HTR-8/SVneo (cell line): Measurements from ENCODE around the gene MARK4.

ENCODE experiments used
- DNase-seq: peaks from one replicate; pipeline ENCODE4 v3.0.0; 2011; ENCODE audit warnings: low spot score, mixed read lengths; ENCODE audit not compliant: insufficient read length
- FAIRE-seq: peaks from 2 replicates; lab custom pipeline; 2011; peaks lifted over from hg19 to GRCh38; lab: Jason Lieb, UNC

MARK4 gene

DNA sequence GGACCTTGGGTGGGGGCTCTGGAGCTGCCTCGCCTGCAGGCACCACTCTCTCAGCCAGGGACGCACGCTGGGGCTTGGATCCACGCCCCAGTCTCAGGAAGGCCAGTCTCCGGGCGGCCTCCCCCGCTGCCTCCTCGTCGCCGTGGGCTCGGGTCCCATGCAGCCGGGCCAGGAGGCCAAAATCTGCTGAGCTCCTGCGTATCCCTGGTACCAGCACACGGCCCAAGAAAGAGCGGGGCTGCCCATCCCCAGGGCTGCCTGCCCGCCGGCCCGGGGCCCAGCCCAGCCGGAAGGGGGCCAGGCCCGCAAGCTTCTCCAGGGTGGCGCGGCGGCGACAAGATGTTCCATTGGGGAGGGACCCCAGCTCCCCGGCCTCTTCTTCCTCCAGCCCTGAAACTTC lies 12.5 kb upstream of the MARK4 start:
- FAIRE-seq: no peak
- no peak for DNase-seq

DNA sequence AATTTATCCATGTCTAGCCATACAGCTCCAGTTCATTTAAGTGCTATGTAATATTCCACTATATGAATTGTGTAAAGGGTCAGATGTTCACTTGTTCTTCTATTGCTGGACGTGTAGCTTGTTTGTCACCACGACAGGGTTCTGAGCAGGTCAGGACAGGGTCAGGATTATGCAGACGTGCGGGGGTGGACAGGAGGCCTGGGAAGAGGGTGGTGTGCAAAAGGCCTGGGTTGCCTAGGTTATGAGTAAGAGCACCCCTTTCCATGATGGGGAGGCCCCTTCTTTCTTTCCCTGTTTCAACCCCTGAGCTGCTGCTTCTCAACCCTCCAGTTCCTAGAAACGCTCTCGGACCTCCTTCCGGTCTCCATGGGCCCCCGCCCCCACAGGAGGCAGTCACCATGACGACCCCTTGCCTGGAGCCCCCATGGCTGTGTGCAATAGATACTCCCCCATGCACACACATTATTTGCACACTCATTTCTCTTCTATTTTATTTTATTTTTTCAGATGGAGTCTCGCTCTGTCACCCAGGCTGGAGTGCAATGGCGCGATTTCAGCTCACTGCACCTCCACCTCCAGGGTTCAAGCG lies 7.8 kb upstream of the MARK4 start:
- no peak for DNase-seq
- no peak for FAIRE-seq

DNA sequence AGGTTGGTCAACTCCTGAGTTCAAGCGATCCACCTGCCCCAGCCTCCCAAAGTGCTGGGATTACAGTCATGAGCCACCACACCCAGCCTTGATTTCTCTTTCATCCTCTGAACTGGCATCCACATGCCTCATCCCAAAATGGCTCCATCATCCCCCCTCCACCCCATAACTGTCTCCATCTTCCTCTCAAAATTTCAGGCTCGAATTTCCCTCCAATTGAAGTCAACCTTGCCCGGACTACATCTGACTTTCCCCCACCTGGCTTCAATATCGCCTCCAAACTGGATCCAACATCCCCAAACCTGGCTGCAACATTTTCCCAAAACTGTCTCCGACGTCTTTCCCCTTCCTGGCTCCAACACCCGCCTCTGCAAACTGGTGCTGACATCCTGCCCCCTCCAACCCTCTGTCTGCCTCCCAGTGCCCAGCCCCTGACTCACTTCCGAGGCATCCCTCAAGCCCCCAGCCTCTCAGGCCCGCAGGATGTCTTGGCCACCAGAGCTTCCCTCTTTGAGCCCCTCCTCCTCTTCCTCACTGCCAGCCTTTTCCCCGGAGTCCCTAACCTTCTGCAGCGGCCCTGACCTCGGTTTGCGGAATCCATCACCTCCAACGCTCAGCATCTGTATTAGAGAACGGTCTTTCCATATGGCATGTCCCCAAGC lies 6.8 kb upstream of the MARK4 start:
- DNase-seq: no peak
- FAIRE-seq: no peak

DNA sequence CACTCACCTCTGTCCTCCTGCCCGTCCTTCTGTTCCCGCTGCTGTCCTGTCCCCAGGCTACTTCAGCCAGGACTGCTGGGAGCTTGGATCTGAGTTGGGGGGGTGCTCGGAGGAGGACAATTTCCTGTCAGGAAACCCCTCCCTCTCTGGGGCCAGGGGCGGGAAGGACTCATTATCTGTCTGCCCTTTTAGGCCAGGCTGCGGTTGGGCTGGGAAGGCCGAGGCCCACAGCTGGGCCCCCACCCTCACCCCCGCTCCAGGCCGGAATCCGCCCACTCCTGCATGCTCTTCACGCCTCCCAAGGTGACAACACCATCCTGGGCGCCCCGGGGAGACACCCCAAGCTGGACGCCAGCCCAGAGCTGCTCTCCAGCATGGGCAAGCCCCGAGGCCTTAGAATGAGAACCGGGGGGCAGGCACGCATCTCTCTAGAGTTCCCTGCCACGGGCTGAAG lies 5.7 kb upstream of the MARK4 start, which contains the start of gene EXOC3L2:
Gene EXOC3L2, minus strand, starts transcription at position 74 of the 454 bp plus-strand sequence. CDS start 6,362 bp downstream, outside the sequence.
- no peak for DNase-seq
- FAIRE-seq: no peak

DNA sequence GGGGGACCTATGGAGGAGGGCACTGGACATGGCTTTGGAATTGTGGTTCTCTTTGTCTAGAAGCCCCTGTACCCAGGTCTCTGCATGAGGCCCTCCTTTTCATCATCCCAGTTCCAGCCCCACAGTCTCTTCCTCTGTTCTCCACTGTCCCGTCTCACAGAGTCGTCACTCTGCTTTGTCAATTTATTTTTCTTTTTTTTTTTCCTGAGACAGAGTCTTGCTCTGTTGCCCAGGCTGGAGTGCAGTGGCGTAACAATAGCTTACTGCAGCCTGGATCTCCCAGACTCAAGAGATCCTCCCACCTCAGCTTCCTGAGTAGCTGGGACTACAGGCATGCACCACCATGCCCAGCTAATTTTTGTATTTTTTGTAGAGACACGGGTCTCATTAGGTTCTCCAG lies 5.2 kb upstream of the MARK4 start:
- FAIRE-seq (no peak), DNase-seq (no peak)

DNA sequence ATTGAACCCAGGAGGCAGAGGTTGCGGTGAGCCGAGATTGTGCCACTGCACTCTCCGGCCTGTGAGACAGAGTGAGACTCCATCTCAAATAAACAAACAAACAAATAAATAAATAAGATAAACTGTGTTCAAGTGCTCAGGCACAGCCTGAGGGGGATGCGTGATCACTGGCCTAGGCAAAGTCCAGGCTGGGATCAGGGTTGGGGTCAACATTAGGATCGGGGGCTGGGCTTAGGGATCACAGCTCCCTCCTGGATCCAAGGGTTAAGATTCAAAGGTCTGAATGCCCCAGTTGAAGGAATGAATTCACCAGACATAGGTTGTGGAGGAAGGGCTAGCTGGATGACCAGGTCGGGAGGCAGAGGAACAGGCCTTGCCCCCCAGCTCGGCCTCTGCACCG lies 3.9 kb upstream of the MARK4 start:
- FAIRE-seq: no peak
- DNase-seq: no peak

DNA sequence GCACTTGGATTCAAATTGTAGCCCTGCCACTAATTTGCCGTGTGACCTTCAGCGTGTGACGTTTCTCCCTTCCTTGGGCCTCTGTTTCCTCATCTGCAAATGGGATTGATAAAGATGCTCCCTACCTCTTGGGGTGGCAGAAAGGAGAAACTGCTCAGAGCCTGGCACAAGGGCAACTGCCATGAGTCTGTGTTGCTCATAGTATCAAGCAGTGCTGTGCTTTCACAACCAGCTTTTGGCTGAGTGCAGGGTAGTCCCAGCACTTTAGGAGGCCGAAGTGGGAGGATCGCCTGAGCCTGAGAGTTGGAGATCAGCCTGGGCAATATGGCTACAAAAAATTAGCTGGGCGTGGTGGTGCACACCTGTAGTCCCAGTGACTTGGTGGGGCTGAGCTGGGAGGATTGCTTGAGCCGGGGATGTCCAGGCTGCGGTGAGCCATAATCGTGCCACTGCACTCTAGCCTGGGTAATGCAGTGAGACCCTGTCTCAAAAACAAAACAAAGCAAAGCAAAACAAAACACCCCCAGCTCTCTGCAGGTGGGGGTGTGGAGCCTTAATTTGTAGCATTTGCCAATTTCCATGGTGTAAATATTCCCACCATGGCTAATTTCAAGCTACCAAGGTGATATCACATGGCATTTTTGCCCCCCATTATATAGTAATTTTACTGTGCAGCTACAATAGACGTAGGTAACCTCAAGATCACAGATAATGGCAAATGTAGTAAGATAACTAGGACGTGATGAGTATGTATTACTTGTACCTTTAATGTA lies 1.6 kb upstream of the MARK4 start:
- FAIRE-seq (peak; percentile 62), DNase-seq (no peak)

DNA sequence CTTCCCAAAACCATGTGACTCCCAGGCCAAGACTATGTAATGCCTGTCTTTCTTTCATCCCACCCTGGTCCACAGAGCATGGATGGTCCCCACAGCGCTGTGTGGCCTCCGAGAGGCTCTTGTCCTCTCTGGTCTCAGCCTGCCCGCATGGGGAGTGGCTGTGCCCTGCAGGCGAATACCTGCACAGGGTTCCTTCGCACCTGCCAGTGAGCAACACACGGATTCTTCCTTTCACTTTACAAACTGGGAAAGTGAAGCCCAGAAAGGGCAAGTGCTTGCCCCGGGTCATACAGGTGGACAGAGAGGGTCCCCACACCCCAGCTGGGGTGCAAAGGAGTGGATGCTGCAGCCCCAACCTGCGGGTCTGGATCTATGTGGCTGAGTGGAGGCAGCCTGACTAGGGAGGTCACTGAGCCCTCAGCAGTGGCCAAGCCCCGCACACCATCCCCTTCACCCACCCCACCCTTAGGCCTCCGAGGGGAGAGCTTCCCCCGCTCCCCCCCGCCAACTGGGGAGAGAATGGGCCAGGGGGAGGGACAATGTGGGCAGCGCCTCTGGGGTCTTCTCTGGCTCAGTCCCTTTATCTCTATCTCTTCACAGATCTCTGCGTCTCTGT lies 747 bp upstream of the MARK4 start:
- no peak for FAIRE-seq
- DNase-seq: no peak

DNA sequence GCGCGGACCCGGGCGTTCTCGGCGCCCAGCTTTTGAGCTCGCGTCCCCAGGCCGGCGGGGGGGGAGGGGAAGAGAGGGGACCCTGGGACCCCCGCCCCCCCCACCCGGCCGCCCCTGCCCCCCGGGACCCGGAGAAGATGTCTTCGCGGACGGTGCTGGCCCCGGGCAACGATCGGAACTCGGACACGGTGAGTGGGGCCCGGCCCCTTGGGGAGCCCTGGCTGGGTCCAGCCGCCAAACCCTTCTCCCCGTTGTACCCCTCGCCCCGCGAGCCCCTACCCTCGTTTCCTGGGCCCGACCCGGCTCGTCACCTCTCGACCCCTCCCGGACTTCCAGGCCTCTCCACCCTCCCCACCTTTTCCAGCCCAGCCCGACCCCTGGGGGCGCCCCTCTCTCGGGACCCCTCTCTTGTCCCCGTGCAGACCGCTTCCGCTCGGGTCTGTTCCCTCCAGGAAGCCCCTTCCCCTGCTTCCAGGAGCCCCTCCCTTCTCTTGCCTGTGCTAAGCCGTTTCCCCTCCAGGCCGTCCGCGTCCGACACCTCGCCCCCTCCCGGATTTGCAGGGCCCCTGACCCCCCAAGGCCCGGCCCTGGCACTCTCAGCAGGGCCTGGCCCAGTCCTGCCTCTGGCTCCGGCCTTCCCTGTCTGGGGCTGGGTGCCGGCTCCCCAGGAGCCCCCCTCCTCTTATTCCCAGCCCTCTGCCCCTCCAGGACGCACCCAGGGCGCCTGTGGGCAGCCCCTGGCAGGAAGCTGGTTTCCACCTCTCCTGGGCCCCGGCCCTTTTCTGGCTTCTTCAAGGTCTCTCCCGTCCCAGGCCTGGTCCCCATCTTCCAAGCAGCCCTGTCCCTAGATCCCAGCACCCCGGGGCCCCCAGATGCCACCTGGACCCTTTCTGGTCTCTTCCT lies 632 bp downstream of the MARK4 start:
- FAIRE-seq (no peak), DNase-seq (no peak)

DNA sequence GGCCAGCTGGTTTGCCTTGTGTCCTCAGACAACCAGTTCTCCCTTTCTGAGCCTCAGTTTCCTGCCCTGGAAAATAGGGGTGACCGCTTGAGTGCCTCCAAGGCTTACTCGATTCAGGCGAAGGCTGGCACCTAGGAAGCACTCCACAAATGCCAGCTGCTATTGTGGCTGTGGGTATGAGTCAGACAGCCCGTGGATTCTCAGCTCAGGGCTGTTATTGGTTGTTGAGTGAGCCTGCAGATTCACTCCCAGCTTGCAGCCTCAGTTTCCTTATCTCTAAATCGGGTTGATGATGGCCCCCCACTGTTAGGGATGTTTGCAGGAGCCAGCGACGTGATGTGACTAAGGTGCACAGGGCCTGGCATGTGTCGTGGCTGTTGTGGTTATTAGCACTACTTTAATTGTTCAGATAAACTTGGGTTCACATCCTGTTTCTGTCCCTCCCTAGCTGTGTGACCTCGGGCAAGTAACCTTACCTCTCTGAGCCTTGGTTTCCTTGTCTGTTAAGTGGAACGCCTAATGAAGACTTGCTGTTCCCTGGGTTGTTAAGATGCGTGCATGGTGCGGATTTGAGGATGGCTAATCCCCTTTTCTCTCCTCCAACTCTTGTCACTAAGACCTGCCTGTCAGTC lies 2.4 kb downstream of the MARK4 start:
- FAIRE-seq: no peak
- DNase-seq: no peak

DNA sequence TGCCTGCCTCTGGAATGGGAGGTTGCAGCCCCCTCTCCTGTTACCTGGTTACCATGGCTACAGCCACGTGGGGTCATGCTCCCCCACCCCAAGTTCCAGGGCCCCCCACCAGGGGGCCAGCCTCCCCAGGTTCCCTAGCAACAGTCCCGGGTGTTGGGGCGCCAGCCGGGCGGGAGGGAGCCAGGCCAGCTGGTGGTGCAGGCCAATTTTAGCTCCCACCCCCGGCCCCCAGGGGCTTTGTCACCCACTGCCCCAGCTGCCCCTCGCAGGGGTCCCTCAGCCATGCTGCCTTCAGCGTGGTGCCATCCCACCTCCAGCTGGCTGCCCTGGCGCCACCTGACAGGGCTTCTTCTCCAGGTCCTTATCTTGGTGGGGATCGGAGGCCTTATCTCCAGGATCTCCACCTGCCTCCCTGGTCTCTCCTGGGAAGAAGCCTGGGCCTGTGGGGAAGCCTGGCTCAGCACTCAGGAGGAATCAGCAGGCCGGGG lies 3.0 kb downstream of the MARK4 start:
- DNase-seq (no peak), FAIRE-seq (no peak)

DNA sequence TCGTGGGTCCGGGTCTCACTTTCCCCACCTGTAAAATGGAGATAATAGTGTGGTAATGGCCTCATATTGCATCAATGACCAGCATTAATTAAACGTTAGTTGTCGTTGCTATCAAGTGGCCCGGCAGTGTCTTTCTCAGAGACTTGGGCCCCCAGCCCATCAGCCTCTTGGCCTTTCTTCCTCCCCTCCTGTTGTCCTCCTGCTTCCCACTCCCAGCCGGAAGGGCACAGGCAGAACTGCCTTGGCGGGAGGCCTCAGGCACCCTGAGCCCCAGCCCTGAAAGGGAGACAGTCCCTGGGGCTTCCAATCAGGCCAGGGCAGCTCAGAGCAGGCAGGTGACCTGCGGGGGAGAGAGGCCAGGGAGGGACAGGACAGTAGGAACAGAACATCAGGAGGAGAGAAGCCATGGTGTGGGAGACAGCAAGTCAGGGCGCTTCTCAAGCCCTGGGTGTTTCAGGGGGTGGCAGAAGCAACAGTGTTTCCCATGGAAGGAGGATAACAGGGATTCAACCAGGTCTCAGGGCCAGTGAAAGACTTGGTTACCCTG lies 4.6 kb downstream of the MARK4 start:
- FAIRE-seq (no peak), DNase-seq (no peak)

DNA sequence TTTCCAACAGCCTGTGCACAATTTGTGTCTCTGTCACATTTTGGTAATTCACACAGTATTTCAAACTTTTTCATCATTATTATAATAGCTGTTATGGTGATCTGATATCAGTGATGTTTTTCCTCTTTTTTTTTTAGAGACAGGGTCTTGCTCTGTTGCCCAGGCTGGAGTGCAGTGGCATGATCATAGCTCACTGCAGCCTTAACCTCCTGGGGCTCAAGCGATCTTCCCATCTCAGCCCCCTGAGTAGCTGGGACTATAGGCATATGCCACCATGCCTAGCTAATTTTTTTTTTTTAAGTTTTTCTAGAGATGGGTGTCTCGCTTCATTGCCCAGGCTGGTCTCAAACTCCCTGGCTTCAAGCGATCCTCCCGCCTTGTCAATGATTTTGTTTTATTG lies 5.8 kb downstream of the MARK4 start:
- DNase-seq: no peak
- FAIRE-seq: no peak

DNA sequence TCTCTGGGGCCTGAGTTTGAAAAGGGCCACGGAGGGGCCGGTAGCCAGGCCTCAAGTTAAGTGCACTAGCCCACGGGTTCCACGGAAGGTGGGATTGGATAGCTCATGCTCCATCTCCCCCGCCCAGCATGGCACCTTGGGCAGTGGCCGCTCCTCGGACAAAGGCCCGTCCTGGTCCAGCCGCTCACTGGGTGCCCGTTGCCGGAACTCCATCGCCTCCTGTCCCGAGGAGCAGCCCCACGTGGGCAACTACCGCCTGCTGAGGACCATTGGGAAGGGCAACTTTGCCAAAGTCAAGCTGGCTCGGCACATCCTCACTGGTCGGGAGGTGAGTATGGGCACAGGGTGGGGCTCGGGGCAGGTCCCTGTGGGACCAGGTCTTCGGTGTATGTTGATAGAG lies 7.8 kb downstream of the MARK4 start:
- FAIRE-seq (no peak), DNase-seq (no peak)

DNA sequence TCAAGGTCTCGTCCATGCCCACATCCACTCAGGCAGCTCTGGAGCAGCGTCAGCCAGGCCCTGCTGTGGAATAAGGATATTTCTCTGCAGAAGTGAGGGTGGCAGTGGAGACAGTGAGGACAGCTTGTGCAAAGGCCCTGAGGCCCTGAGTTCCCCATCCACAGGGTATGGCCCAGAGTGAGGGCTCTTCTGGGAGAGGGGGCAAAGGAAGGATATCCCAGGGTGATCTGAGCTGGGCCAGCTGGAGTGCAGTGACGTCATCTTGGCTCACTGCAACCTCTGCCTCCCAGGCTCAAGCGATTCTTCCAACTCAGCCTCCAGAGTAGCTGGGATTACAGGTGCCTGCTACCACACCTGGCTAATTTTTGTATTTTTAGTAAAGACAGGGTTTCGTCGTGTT lies 11.5 kb downstream of the MARK4 start:
- no peak for FAIRE-seq
- DNase-seq: no peak

DNA sequence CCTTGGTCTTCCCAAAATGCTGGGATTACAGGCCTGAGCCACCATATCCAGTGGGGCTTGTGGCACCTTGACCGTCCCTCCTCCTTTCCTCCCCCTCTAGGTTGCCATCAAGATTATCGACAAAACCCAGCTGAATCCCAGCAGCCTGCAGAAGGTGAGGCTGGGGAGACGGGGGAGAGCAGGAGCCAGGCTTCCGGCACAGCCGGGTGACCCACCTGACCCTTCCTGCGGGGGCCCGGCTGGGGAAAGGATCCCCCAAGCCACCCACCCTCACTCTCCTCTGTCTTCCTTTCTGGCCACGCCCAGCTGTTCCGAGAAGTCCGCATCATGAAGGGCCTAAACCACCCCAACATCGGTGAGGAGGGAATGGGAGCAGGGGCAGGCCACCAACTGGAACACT lies 11.9 kb downstream of the MARK4 start:
- DNase-seq: no peak
- FAIRE-seq: no peak

DNA sequence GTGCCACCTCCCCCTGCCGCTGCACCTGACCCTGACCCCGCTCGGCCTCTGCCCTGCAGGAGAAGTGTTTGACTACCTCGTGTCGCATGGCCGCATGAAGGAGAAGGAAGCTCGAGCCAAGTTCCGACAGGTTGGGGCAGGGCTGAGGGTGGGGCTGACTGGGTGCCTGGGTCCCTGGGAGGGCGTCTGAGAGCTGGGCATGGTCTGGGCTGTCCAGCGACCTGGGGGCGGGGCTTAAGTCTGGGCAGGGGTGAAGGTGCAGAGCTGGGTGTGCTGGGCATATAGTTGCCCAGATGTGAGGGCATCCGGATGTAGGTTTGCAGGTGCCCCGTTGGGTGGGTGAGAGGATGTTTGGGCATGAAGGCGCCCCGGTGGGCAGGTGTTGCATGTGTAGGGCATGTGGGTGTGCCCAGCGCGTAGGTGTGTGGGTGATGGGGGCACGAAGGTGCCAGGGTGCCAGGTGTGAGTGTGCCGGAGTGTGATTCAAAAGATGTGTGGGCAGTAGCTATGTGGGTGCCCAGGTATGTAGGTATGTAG lies 13.8 kb downstream of the MARK4 start:
- FAIRE-seq (no peak), DNase-seq (no peak)

DNA sequence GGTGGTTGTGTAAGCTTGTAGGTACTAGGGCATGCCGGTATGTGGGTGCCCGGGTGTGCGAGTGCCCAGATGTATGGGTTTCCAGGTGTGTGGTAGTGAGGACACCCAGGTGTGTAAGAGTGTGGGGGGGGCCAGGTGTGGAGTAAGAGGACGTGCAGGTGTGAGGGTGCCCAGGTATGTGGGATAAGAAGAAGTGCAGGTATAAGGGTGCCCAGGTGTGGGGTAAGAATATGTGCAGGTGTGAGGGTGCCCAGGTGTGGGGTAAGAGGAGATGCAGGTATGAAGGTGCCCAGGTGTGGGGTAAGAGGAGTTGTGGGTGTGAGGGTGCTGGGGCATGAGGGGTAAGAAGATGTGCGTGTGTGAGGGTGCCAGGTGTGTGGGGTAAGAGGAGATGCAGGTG lies 14.3 kb downstream of the MARK4 start:
- DNase-seq: no peak
- no peak for FAIRE-seq

DNA sequence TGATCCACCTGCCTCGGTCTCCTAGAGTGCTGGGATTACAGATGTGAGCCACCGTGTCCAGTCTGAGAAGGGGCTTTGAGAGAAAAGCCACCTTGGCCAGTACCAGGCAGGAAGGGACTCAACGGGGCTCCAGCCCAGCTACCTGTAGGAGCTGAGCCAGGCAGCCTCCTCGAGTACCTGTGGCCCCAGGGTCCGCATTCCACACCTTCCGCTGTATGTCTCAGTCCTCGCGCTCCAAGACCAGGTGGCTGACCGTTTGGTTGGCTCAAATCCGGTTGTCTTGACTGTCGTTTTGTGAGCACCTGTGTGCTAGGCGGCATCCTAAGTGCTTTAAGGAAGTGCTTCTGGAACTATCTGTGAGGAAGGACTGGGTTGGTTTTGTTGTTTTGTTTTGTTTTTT lies 16.2 kb downstream of the MARK4 start:
- DNase-seq (no peak), FAIRE-seq (no peak)
